Stimulated activated CD4-positive, alpha-beta T cell treated with anti-CD3 and anti-CD28 coated beads, Interleukin-4, amount 100 ng/mL, for 48 hours (primary cell): ENCODE measurements around the gene CNP.
"Not testable (repeated sequence)": the region's sequence is repeated elsewhere in the genome, so short reads cannot be mapped to it uniquely, and the experiment has no call there.

Experiments used
- DNase-seq, 2 donors: peaks; one replicate each; pipeline ENCODE4 v3.0.0-alpha.2; 2020; ENCODE audit warnings: low read depth in 2 of 2

Gene CNP

GRCh38 chr17:42002792-42003301 is 36.3 kb downstream of the CNP start:
- no peak for DNase-seq

DNA sequence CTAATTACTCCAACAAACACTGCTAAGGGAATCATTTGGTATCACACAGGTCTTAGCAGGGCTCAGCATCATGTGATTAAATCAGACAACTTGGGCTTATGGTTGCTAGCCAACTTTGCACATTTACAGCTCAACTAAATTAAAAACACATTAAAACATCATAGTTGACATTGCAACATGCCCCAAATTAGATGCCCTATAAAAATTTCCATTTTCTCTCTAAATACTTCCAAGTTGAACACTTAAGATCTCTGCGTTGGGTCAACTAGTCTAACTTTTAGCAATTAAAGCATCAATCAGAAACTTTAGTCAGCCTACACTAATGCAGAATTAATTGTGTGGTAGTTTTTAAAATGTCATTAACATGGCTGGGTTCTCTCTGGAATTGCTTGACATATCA is 38.6 kb downstream of the CNP start:
- DNase-seq, result no peak

DNA sequence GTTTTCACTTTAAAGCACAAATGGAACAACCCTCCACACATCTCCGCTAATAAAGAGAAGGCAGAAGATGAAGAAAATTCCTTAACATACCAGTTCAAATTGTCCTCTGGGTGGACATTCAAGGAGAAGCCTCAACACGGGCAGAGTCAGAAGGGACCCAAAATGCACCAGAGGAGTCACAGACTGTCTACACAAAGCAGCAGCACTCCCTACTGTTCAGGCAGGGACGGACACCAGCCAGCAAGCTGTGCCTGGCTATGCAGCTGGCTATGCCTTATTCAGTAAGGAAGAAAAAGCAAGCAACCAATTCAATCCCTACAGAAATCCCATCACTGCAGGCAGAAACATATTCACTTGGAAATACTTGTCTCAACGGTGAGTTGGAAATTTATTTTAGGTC is 42.6 kb downstream of the CNP start:
- DNase-seq, result no peak

DNA sequence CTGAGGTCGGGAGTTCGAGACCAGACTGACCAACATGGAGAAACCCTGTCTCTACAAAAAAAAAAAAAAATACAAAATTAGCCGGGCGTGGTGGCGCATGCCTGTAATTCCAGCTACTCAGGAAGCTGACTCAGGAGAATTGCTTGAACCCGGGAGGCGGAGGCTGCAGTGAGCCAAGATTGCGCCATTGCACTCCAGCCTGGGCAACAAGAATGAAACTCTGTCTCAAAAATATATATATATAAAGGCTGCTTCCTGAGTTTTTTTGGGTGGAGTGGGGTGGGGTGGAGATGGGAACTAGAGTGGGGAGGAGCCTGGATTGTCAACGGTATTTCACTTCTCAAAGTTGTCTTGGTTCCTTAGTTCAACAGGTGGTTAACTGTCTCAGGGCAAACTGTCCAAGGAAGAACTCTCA is 43.7 kb downstream of the CNP start:
- not testable (repeated sequence) for DNase-seq

GRCh38 chr17:42010898-42011516 is 44.4 kb downstream of the CNP start:
- DNase-seq, result no peak

GRCh38 chr17:42012363-42012762 is 45.8 kb downstream of the CNP start:
- not testable (repeated sequence) for DNase-seq

- DNase-seq, result not testable (repeated sequence)
Measured at GRCh38 chr17:42013740-42014139, 47.1 kb downstream of the CNP start.

GRCh38 chr17:42016411-42016831 is 49.8 kb downstream of the CNP start:
- DNase-seq, result no peak

DNA sequence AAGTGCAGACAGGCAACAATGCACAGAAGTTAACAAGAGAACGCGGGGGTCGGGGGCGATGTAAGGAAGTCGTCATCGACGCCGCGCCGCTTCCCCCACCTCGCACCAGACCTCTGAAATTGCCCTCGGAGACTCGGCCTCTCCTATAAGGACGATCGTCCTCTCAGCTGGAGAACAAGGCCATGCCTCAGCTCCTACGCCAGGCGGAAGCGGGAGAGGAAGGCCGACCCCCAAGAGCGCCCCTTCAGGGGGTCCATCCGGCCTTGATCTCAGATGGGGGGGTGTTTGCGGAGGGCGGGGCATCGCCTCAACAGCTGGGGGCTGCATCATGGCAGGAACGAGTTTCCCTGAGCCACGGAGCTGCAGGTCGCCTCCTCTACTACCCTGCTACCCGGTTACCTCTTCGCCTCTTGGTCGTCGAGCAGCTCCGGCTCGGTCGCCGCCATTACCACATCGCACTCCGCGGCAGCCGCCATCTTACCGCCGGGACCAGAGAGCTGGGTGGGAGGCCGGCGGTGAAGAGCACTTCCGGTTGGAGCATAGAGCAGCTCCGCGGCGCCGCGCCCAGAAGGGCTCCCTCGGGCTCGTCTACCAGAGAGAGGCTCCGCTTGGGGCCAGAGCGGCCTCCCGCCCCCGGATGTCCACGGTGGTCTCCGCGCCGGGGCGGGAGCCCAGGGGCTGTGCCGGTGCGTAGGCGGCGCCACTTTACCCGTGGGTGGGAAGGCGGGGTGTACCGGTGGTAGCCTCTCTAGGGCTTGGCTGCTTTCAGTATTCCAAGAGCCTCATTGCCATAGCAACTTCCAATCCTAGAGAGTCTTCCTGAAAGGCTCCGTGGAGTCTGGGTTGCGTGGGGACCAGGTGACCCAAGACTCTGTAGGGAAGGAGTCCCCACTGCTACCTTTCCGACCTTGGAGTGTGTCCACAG is 50.6 kb downstream of the CNP start, which contains the start of gene DNAJC7:
Gene DNAJC7 (minus strand): TSS at position 499 of the 925 bp plus-strand sequence. CDS start 23 bp downstream, at position 476.
- DNase-seq, result peak; percentile 82 to 90

DNA sequence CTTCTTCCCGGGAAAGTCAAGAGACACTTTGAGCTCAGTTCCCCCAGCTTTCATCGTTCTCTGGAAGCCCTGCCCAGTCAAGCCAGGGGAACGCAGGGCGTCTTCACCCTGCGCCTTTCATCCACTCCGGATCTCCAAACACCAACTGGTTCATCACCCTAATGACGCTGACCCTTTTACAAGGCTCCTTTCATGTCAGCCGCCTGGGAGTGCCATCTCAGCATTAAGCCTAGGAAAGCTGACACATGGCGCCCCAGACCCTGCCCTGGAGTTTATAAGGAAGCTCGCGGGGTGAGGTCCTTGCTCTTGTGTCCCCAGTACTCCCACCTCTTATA is 51.2 kb downstream of the CNP start:
- DNase-seq, result peak in 1 of 2 donors; percentile 16

DNA sequence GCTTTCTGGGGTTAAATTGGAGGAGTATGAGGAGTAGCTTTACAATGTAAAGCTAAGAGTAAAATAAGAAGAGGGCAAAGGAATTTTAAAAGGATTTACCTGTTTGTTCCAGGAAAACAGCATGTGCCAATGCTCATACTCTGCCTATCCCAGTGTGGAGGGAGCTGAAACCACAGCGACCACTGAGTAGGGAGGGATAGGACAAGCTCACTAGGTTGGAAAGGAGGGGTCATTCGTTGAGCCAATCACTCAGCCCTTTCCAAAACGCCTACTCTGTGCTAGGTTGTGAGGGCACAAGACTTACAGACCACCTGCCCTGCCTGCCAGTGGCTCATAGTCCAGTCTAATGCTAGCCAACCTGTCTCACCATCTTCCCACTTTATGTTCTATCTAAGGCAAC is 51.7 kb downstream of the CNP start:
- no peak for DNase-seq

DNA sequence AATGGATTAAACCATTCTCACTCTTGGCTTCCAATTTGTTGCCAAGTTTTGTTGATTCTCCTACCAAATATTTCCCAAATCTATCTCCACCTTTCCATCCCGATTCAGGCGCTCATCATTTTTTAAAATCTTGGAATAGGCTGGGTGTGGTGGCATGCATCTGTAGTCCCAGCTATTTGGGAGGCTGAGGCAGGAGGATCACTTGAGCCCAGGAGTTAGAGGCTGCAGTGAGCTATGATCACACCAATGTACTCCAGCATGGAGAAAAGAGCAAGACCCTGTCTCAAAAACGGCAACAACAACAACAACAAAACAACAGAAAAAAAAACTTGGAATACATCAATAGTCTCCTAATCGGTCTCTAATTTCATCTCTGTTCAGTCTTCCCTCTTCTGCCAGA is 52.4 kb downstream of the CNP start:
- DNase-seq, result no peak

DNA sequence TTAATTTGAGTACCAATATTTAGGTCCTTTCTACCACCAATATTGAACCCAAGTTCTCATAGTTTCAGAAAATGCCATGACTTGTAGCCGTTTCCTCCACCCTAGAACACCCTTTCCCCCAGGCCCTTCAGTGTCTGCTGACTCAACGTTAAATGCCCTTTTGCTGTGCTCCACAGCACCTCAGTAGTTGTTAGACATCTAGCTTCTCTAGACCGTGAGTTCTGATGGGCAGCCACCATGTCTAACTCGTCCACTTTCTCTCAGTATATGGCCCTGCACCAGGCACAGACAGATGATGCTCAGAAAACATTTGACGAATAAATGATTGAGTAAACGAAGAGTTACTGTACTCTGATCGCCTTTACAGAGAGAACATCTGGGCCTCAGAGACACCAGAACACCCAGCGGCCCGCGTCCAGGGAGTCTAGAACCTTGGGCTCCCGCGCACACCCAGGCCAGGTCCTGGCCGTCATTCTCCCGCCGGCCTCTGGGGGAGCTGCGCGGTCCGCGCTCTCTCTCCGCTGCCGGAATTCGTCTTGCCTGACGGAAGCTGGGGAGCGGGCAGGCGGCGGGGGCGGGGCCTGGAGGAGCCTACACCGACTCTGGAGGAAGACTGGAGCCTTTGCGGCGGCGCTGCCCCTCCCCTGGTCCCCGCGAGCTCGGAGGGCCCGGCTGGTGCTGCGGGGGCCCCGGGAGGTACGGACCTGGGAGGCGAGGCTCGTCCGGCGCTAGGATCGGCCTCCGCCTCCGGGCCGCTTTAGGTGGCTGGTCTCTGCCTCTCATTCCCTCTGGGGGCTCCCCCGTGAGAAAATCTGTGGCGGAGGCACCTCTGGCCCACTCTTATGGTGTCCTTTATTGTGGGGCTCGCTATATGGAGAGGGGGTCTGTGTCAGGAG is 53.2 kb downstream of the CNP start, which contains the start of gene NKIRAS2:
Gene NKIRAS2 (plus strand): TSS at position 582 of the 896 bp plus-strand sequence. CDS start 1,488 bp downstream, outside the sequence.
- peak; percentile 93 to 96 for DNase-seq

- not testable (repeated sequence) for DNase-seq
Measured at GRCh38 chr17:42020845-42021244, 54.2 kb downstream of the CNP start.

GRCh38 chr17:42023524-42024349 is 57.1 kb downstream of the CNP start:
- no peak for DNase-seq

DNA sequence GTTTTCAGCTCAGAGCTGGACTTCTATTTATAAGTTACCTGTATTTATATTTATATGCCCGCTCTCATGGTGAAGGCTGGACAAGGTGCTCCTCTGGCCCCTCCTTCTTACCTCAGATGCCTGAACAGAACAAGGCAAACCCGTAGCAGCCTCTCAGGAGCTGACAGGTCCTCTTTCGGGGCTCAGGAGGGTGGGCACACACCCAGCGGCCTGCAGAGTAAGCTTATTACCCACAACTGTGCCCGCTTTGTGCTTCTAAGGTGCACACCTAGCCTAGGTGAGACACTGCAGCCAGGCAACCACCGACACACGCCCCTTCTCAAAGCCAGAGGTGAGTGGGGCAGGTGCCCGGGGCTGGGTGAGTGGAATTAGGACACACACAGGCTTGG is 58.6 kb downstream of the CNP start:
- no peak for DNase-seq

GRCh38 chr17:42025936-42026335 is 59.3 kb downstream of the CNP start:
- no peak for DNase-seq

- no peak for DNase-seq
Measured at GRCh38 chr17:42026857-42027589, 60.4 kb downstream of the CNP start.
